Activated CD4-positive, alpha-beta T cell treated with anti-CD3 and anti-CD28 coated beads, Interleukin-2, amount 50 U/mL, for 48 hours (primary cell): ENCODE results near the gene CHST4.
"Not testable (repeated sequence)": the region's sequence is repeated elsewhere in the genome, so short reads cannot be mapped to it uniquely, and the experiment has no call there.

Source experiments
- DNase-seq, 2 experiments: peaks; one replicate each; pipeline ENCODE4 v3.0.0-alpha.2; 2020

Gene CHST4

GRCh38 chr16:71570144-71570543, 43.9 kb downstream of the CHST4 start:
- DNase-seq: no peak

GRCh38 chr16:71572497-71573116, 46.4 kb downstream of the CHST4 start:
- no peak for DNase-seq

- DNase-seq: no peak
Observed at GRCh38 chr16:71573387-71574094, 47.3 kb downstream of the CHST4 start.

GRCh38 chr16:71574702-71575101, 48.5 kb downstream of the CHST4 start:
- DNase-seq: no peak

- DNase-seq: no peak
Observed at GRCh38 chr16:71576971-71577370, 50.7 kb downstream of the CHST4 start, which contains the start of gene TAT. Gene TAT (minus strand): TSS chr16:71577092. CDS start chr16:71576415, 677 bp downstream.

GRCh38 chr16:71582553-71582848, 56.3 kb downstream of the CHST4 start:
- not testable (repeated sequence) for DNase-seq

GRCh38 chr16:71584543-71585317, 58.5 kb downstream of the CHST4 start:
- DNase-seq: no peak

- no peak for DNase-seq
Observed at GRCh38 chr16:71585318-71585703, 59.1 kb downstream of the CHST4 start.
